KOPT-K1 (cell line): ENCODE results near the gene CRX.
"Not testable (repeated sequence)": the region's sequence is repeated elsewhere in the genome, so short reads cannot be mapped to it uniquely, and the experiment has no call there.

Experiments used
- H3K27ac ChIP-seq: fragments of 200-600 bp; sonication (generic); 2 replicates; pipeline ENCODE4 v1.5.1; 2016; ENCODE audit warnings: antibody characterized with exemption, mild to moderate bottlenecking, low read depth, low read length; ENCODE audit not compliant: poor library complexity, severe bottlenecking
- H3K36me3 ChIP-seq: fragments of 200-600 bp; sonication (generic); 2 replicates; pipeline ENCODE4 v1.5.1; 2017; ENCODE audit warnings: antibody characterized with exemption, mild to moderate bottlenecking, low read length, moderate library complexity; ENCODE audit not compliant: insufficient read depth
- H3K9me3 ChIP-seq: fragments of 200-600 bp; sonication (generic); 2 replicates; pipeline ENCODE4 v1.5.1; 2017; ENCODE audit warnings: antibody characterized with exemption, low read length, mild to moderate bottlenecking; ENCODE audit not compliant: insufficient read depth, poor library complexity, severe bottlenecking

The CRX gene

DNA sequence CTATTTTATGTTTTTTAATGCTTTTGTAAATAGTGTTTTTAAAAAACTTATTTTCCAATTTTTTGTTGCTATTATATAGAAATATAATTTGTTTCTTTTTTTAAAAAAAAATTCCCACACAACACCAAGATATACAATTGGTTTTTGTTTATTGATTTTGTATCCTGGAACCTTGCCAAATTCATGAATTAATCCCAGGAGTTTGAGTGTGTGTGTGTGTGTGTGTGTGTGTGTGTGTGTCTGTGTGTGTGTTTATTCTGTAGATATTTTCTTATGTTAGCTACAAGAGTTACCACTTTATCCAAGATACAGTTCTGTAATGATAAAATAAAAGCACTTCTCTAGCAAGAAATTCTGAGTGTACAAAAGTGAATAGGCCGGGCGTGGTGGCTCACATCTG, 25.0 kb upstream of the CRX start:
- Histone ChIP-seq H3K27ac (no peak overlapping the region), H3K36me3 (no peaks in the 10 kb centered on the region), H3K9me3 (no peaks in the 10 kb centered on the region)

GRCh38 chr19:47797996-47798903, 23.5 kb upstream of the CRX start:
- Histone ChIP-seq H3K9me3 (no peaks in the 10 kb centered on the region), H3K36me3 (no peaks in the 10 kb centered on the region), H3K27ac (no peak overlapping the region)

- Histone ChIP-seq H3K36me3 (no peaks in the 10 kb centered on the region), H3K27ac (no peak overlapping the region), H3K9me3 (no peaks in the 10 kb centered on the region)
Observed at GRCh38 chr19:47798904-47799266, 22.9 kb upstream of the CRX start.

GRCh38 chr19:47801270-47801669, 20.5 kb upstream of the CRX start:
- H3K36me3 ChIP-seq = no peaks in the 10 kb centered on the region
- no peaks in the 10 kb centered on the region for H3K9me3 ChIP-seq
- no peak overlapping the region for H3K27ac ChIP-seq

DNA sequence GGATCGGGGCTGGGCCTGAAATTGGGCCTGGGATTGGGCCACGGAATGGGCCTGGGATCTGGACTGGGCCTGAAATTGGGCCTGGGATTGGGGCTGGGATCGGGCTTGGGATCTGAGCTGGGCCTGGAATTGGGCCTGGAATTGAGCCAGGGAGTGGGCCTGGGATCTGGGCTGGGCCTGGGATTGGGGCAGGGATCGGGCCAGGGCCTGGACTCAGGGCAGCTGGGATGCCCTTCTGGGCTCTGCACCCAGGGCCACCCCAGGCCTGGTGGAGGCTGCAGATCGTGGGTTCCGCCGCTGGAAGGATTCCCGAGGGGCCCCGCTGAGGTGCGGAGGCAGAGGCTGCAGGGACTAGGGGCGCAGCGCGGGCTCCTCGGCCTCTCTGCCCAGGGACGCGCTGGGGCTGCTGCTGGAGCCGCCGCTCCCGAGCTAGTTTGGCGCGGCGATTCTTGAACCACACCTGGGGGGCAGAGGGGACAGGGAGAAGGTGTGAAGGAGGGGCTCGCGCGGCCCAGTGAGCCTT, 19.2 kb upstream of the CRX start:
- no peak overlapping the region for H3K27ac ChIP-seq
- no peaks in the 10 kb centered on the region for H3K36me3 ChIP-seq

DNA sequence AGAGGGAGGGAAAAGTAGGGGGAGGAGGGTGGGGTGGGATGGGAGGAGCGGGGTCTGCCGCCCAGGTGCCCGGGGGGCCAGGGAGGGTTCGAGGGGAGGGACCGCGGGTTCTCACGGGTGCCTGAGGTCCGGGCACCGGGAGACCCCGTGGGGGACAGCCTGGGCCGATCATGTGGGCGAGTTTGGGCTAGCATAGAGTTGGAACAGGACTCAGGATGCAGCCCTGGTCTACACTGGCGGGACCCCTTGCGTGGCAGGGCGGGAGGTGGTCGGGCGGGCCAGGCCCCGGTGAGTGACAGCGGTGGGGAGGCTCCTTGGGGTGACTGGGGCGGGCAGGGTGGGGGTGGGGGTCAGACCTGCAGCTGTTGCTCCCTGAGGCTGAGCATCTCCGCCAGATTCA, 18.6 kb upstream of the CRX start:
- not testable (repeated sequence) for H3K36me3 ChIP-seq, H3K9me3 ChIP-seq, H3K27ac ChIP-seq

More for the DNA sequence above, 19.2 kb upstream of the CRX start:
- H3K9me3 ChIP-seq = no peaks in the 10 kb centered on the region

DNA sequence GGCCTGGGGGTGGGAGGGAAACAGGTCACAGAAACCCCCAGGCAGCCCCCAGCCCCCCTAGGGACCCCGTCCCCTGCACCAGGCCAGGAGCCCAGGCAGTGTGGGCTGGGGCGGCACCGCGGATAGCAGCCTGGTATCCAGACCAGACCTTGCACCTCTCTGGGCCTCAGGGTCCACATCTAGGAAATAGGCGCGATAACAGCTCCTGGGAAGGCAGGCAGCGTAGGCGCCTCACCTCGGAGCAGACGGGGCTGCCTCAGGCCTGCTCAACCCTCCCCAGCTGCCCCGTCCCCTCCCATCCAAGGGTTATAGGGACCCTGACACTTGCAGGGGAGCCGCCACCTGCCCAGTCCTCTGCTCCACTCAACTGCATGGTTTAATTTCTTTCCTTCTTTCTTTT, 18.1 kb upstream of the CRX start:
- not testable (repeated sequence) for H3K9me3 ChIP-seq, H3K36me3 ChIP-seq, H3K27ac ChIP-seq

DNA sequence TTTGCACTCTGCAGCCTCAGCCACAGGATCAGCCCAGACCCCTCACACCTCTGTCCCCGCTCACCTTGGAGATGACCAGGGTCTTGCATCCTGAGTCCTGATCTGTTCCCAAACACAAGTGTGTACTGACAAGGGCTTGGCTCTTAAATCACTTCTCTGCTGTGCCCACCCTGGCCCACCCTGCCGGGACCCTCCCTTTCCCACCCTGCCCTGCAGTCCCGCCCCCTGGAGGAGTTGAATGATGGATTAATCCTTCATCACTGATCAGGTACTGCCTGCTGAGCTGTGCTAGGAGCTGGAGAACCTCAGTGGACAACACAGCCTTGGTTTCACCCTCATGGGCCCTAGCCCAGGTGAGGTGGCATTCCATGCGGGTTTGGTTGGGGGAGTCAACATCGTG, 17.3 kb upstream of the CRX start, which contains the start of gene TPRX1:
Gene TPRX1, minus strand, starts transcription at position 101 of the 400 bp plus-strand sequence. Its CDS starts 12 bp downstream, at position 89.
- H3K27ac ChIP-seq, H3K36me3 ChIP-seq, H3K9me3 ChIP-seq: not testable (repeated sequence)

- no peaks in the 10 kb centered on the region for H3K9me3 ChIP-seq
- no peaks in the 10 kb centered on the region for H3K36me3 ChIP-seq
Observed at GRCh38 chr19:47805313-47805712, 16.4 kb upstream of the CRX start.

GRCh38 chr19:47806435-47806834, 15.3 kb upstream of the CRX start:
- no peak overlapping the region for H3K27ac ChIP-seq
- no peaks in the 10 kb centered on the region for H3K9me3 ChIP-seq
- H3K36me3 ChIP-seq = no peaks in the 10 kb centered on the region

More at GRCh38 chr19:47805313-47805712, 16.4 kb upstream of the CRX start:
- H3K27ac ChIP-seq = no peak overlapping the region

DNA sequence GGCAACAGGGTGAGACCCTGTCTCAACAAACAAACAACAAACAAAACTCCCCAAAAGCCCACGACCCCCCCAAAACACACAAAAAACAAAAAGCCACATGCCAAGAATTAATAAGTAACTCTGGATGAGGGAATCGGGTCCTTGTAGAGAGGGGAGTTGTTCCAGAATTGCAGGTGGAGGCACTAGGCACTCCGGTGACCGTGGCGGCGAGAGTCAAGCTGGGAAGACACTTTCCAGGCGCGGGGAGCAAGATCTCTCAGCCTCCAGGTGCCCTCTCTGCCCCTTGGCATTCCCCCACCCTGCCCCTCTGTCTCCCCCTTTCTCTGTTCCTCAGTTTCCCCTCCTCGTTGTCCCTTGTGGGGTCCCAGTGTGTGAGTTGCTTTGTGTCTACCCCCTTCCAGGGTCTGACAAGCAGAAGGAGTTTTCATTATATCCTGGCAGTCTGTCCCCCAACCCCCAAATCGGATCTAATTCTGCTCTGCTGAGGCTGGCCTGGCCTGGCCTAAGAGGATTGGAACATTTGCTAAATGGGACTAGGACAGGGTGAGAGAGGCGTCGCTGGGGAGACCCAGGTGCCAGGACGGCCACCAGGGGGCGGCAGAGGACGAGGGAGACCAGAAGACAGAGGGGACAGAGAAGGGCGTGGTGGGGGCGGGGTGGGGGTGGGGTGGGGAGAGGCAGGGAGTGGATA, 8.3 kb upstream of the CRX start:
- H3K9me3 ChIP-seq = no peaks in the 10 kb centered on the region
- H3K27ac ChIP-seq = no peak overlapping the region
- no peaks in the 10 kb centered on the region for H3K36me3 ChIP-seq

DNA sequence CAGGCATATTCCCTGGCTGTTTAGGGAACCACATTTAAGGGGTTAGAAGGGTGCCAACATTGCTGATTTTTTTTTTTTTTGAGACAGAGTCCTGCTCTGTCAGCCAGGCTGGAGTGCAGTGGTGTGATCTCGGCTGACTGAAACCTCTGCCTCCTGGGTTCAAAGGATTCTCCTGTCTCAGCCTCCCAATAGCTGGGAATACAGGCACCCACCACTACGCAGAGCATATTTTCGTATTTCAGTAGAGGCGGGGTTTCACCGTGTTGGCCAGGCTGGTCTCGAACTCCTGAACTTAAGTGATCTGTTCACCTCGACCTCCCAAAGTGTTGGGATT, 7.8 kb upstream of the CRX start:
- Histone ChIP-seq H3K36me3 (no peaks in the 10 kb centered on the region), H3K27ac (no peak overlapping the region), H3K9me3 (no peaks in the 10 kb centered on the region)

GRCh38 chr19:47816270-47816669, 5.5 kb upstream of the CRX start:
- H3K9me3 ChIP-seq, H3K36me3 ChIP-seq, H3K27ac ChIP-seq: not testable (repeated sequence)

- H3K36me3 ChIP-seq, H3K27ac ChIP-seq, H3K9me3 ChIP-seq: not testable (repeated sequence)
Observed at GRCh38 chr19:47818221-47818620, 3.5 kb upstream of the CRX start.

DNA sequence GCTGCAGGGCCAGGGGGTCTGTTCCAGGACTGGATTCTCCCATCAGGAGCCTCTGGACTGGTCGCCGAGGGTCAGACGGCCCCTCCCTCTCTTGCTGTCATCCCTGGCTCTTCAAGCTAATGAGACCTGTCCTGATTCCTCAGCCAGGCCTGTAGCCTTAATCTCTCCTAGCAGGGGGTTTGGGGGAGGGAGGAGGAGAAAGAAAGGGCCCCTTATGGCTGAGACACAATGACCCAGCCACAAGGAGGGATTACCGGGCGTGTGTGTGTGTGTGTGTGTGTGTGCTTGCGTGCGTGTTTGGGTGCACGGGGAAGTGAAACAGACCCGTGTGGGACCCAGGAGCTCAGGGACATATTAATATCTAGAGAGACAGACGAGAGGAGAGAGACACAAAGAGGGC, 1.9 kb upstream of the CRX start:
- no peaks in the 10 kb centered on the region for H3K36me3 ChIP-seq
- no peaks in the 10 kb centered on the region for H3K9me3 ChIP-seq
- H3K27ac ChIP-seq = no peak overlapping the region

DNA sequence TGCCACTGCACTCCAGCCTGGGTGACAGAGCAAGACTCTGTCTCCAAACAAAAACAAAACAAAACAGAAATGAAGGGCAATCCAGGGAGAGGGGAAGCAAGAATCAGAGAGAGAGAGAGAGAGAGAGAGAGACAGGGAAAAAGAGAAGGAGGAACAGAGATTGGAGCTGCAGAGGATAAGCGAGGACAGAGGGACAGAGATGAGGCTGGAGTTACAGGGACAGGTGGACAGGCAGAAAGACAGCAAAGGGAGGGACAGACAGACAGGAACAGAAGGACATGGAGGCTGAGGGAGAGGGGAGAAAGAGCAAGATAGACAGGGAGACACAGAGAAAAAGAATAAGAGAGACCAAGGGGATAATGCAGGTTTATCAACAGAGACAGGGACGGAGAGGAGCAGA, 1.3 kb upstream of the CRX start:
- H3K36me3 ChIP-seq = no peaks in the 10 kb centered on the region
- no peak overlapping the region for H3K27ac ChIP-seq
- H3K9me3 ChIP-seq = no peaks in the 10 kb centered on the region
